Liver (tissue), 9 donors: Measurements from ENCODE around the gene CHRM2. TPM values are rescaled to one million over a fixed set of nuclear protein-coding genes. Genes with fewer than 3 reads are reported as not detected.

Source experiments
- DNase-seq: peaks from one replicate; pipeline ENCODE4 v3.0.0-alpha.2; 2017; ENCODE audit warnings: low spot score
- H3K27ac ChIP-seq, 2 donors: one replicate each; pipeline ENCODE4 v1.7.0; 2013; ENCODE audit warnings: inconsistent platforms in 2 of 2, low read length in 2 of 2, control low read depth in 1 of 2, low read depth in 1 of 2, mild to moderate bottlenecking in 1 of 2
- H3K27me3 ChIP-seq, 4 donors: one replicate each; pipeline versions ENCODE4 v1.6.1 to v1.7.0; 2013; ENCODE audit warnings: low read length in 3 of 4, inconsistent platforms in 1 of 4, mild to moderate bottlenecking in 1 of 4, moderate library complexity in 1 of 4; ENCODE audit not compliant: control insufficient read depth in 4 of 4, insufficient read depth in 4 of 4
- H3K36me3 ChIP-seq, 4 donors: one replicate each; pipeline versions ENCODE4 v1.6.1 to v1.7.0; 2013; ENCODE audit warnings: low read length in 3 of 4, mild to moderate bottlenecking in 3 of 4, low read depth in 1 of 4, moderate library complexity in 1 of 4; ENCODE audit not compliant: control insufficient read depth in 4 of 4, insufficient read depth in 3 of 4
- H3K4me1 ChIP-seq, 4 donors: one replicate each; pipeline versions ENCODE4 v1.6.1 to v1.7.0; 2013; ENCODE audit warnings: low read length in 3 of 4, mild to moderate bottlenecking in 3 of 4, moderate library complexity in 1 of 4; ENCODE audit not compliant: control insufficient read depth in 4 of 4, insufficient read depth in 4 of 4
- H3K4me3 ChIP-seq, 3 donors: one replicate each; pipeline versions ENCODE4 v1.6.1 to v1.7.0; 2013; ENCODE audit warnings: low read length in 3 of 3, control low read depth in 1 of 3, low read depth in 1 of 3, mild to moderate bottlenecking in 1 of 3
- H3K9ac ChIP-seq, 2 donors: one replicate each; pipeline ENCODE4 v1.7.0; 2013; ENCODE audit warnings: low read length in 2 of 2, mild to moderate bottlenecking in 2 of 2, moderate library complexity in 2 of 2, control low read depth in 1 of 2, low read depth in 1 of 2
- H3K9me3 ChIP-seq, 4 donors: one replicate each; pipeline versions ENCODE4 v1.6.1 to v1.7.0; 2013; ENCODE audit warnings: low read length in 3 of 4; ENCODE audit not compliant: control insufficient read depth in 4 of 4
- EGR1 ChIP-seq, 2 donors: IDR thresholded peaks; 2 replicates each; pipeline ENCODE4 v1.6.1; 2016 to 2018; ENCODE audit warnings: antibody characterized with exemption in 2 of 2, low read depth in 2 of 2
- FOXA2 ChIP-seq: IDR thresholded peaks from 2 replicates; pipeline ENCODE4 v1.6.1; 2016; ENCODE audit warnings: antibody characterized with exemption
- GABPA ChIP-seq, 2 donors: IDR thresholded peaks in 1 of 2; conservative IDR thresholded peaks in 1 of 2; 2 replicates each; pipeline ENCODE4 v1.6.1; 2016; ENCODE audit warnings: antibody characterized with exemption in 2 of 2, mild to moderate bottlenecking in 1 of 2, moderate library complexity in 1 of 2
- HNF4A ChIP-seq, 2 donors: conservative IDR thresholded peaks; 2 replicates each; pipeline ENCODE4 v1.6.1; 2016; ENCODE audit warnings: antibody characterized with exemption in 2 of 2, mild to moderate bottlenecking in 2 of 2
- HNF4G ChIP-seq: IDR thresholded peaks from 2 replicates; pipeline ENCODE4 v1.6.1; 2016; ENCODE audit warnings: antibody characterized with exemption
- JUND ChIP-seq, 2 donors: IDR thresholded peaks; 2 replicates each; pipeline ENCODE4 v1.6.1; 2016; ENCODE audit warnings: antibody characterized with exemption in 2 of 2
- MAX ChIP-seq: IDR thresholded peaks from 2 replicates; pipeline ENCODE4 v1.6.1; 2016; ENCODE audit warnings: antibody characterized with exemption
- NR2F2 ChIP-seq: IDR thresholded peaks from 2 replicates; pipeline ENCODE4 v1.6.1; 2016; ENCODE audit warnings: antibody characterized with exemption
- RAD21 ChIP-seq, 2 donors: IDR thresholded peaks; 2 replicates each; pipeline ENCODE4 v1.6.1; 2016; ENCODE audit warnings: antibody characterized with exemption in 2 of 2, mild to moderate bottlenecking in 2 of 2
- RXRA ChIP-seq, 2 donors: IDR thresholded peaks; 2 replicates each; pipeline ENCODE4 v1.6.1; 2017 to 2018; ENCODE audit warnings: antibody characterized with exemption in 2 of 2, mild to moderate bottlenecking in 1 of 2
- SP1 ChIP-seq: IDR thresholded peaks from 2 replicates; pipeline ENCODE4 v1.6.1; 2018; ENCODE audit warnings: antibody characterized with exemption, mild to moderate bottlenecking
- TAF1 ChIP-seq: conservative IDR thresholded peaks from 2 replicates; pipeline ENCODE4 v1.6.1; 2016; ENCODE audit warnings: antibody characterized with exemption, mild to moderate bottlenecking
- YY1 ChIP-seq: IDR thresholded peaks from 2 replicates; pipeline ENCODE4 v1.6.1; 2016; ENCODE audit warnings: antibody characterized with exemption, mild to moderate bottlenecking
- ZBTB33 ChIP-seq: IDR thresholded peaks from 2 replicates; pipeline ENCODE4 v1.6.1; 2016; ENCODE audit warnings: antibody characterized with exemption
- WGBS: extraction: QIAGEN DNeasy Blood & Tissue Kit; methylation state at CpG from one replicate; pipeline ENCODE4 v1.1.7; 2013; 5-methylcytosine and 5-hydroxymethylcytosine counted together
- polyA plus RNA-seq, 2 donors: library from polyadenylated mRNA; stranded (reverse) in 1 of 2; unstranded in 1 of 2; fragments of 200-250 nt in 1 of 2; fragments of >200 nt in 1 of 2; fragmentation: Nextera tagmentation in 1 of 2; extraction: Ambion mirVana in 1 of 2; gene quantifications; one replicate each; pipeline versions ENCODE4 v1.2.1 to v1.2.3, GENCODE V29; 2013 to 2015
- total RNA-seq, 2 donors: library from RNA; depleted of rRNA; stranded (reverse); fragments of >200 nt; gene quantifications; one replicate each; pipeline ENCODE4 v1.2.3, GENCODE V29; 2014
- TF ChIP-seq, protein P1 (sequence below): IDR thresholded peaks from 2 replicates; pipeline ENCODE4 v1.6.1; 2016; ENCODE audit warnings: antibody characterized with exemption, mild to moderate bottlenecking
- TF ChIP-seq, protein P2 (sequence below): fragments of 150-350 bp; IDR thresholded peaks from 2 replicates; pipeline ENCODE4 v1.5.1; 2017; ENCODE audit warnings: improper control_type of control experiment, low read depth, low read length; ENCODE audit not compliant: missing input control
- donor health status: healthy.
- donor health status: healthy.
- donor health status: healthy.
- donor health status: healthy.
- donor health status: healthy.

CHRM2 gene
- total and polyA plus RNA-seq, 4 donors: 0.08 to 1.2 (median 0.30) TPM

DNA sequence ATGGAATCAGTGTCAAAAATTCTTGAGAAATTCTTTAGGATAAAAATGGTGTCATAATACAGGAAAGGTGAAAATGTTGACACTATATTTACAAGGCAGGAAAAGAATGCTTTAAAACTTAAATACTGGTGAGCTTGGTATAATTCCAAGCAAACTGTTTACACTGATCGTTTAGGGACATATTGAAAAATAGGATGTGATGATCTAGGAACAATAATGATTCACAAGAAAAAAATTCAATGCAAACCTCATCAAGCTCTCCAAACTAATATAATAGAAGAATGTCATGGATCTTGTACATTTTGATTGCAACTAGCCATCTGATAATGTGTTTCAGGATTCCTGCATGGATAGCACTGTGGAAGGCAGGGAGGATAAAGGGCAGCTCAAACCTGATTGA is 98.4 kb downstream of the CHRM2 start:
- no peaks in the 10 kb centered on the region for H3K36me3 ChIP-seq
- WGBS: 73% methylated on average over 1 of the region's 1 CpG
- no peak overlapping the region for H3K27ac ChIP-seq
- no peaks in the 10 kb centered on the region for H3K4me1 ChIP-seq
- TF ChIP-seq, protein P1, sequence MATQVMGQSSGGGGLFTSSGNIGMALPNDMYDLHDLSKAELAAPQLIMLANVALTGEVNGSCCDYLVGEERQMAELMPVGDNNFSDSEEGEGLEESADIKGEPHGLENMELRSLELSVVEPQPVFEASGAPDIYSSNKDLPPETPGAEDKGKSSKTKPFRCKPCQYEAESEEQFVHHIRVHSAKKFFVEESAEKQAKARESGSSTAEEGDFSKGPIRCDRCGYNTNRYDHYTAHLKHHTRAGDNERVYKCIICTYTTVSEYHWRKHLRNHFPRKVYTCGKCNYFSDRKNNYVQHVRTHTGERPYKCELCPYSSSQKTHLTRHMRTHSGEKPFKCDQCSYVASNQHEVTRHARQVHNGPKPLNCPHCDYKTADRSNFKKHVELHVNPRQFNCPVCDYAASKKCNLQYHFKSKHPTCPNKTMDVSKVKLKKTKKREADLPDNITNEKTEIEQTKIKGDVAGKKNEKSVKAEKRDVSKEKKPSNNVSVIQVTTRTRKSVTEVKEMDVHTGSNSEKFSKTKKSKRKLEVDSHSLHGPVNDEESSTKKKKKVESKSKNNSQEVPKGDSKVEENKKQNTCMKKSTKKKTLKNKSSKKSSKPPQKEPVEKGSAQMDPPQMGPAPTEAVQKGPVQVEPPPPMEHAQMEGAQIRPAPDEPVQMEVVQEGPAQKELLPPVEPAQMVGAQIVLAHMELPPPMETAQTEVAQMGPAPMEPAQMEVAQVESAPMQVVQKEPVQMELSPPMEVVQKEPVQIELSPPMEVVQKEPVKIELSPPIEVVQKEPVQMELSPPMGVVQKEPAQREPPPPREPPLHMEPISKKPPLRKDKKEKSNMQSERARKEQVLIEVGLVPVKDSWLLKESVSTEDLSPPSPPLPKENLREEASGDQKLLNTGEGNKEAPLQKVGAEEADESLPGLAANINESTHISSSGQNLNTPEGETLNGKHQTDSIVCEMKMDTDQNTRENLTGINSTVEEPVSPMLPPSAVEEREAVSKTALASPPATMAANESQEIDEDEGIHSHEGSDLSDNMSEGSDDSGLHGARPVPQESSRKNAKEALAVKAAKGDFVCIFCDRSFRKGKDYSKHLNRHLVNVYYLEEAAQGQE: no peak
- TF ChIP-seq HNF4G (no peak), HNF4A (conservative IDR thresholded peaks at IDR 0.05) (no peak)
- H3K4me3 ChIP-seq: no peak overlapping the region
- H3K9me3 ChIP-seq: no peaks in the 10 kb centered on the region
- H3K9ac ChIP-seq: no peak overlapping the region
- H3K27me3 ChIP-seq: no peaks in the 10 kb centered on the region
- no peak for DNase-seq

- no peak overlapping the region for H3K4me3 ChIP-seq
- H3K27ac ChIP-seq: no peak overlapping the region
- 27% methylated on average over 2 of the region's 2 CpGs for WGBS
- H3K9me3 ChIP-seq: no peaks in the 10 kb centered on the region
- no peaks in the 10 kb centered on the region for H3K4me1 ChIP-seq
- no peak for TF ChIP-seq MAX
- TF ChIP-seq HNF4A (conservative IDR thresholded peaks at IDR 0.05): no peak
- TF ChIP-seq YY1: no peak
- no peak for TF ChIP-seq HNF4G
- TF ChIP-seq RAD21 (IDR thresholded peaks at IDR 0.05): no peak
- TF ChIP-seq FOXA2: no peak
- TF ChIP-seq NR2F2: no peak
- no peak for TF ChIP-seq SP1
- TF ChIP-seq GABPA (IDR thresholded peaks at IDR 0.05 in 1 of 2, conservative IDR thresholded peaks at IDR 0.05 in 1 of 2): no peak
- TF ChIP-seq, protein P1: no peak
- TF ChIP-seq EGR1 (IDR thresholded peaks at IDR 0.05; ENCODE audit: low read depth in 2 of 2): no peak
- no peak overlapping the region for H3K9ac ChIP-seq
- H3K27me3 ChIP-seq: no peaks in the 10 kb centered on the region
- H3K36me3 ChIP-seq: no peaks in the 10 kb centered on the region
- DNase-seq: no peak
Observed at GRCh38 chr7:136969761-136970160, 101.3 kb downstream of the CHRM2 start.

GRCh38 chr7:136971776-136972175 is 103.3 kb downstream of the CHRM2 start:
- no peaks in the 10 kb centered on the region for H3K36me3 ChIP-seq
- H3K4me1 ChIP-seq: no peaks in the 10 kb centered on the region
- no peaks in the 10 kb centered on the region for H3K27me3 ChIP-seq
- no peak for DNase-seq
- H3K27ac ChIP-seq: no peak overlapping the region
- no peak overlapping the region for H3K9ac ChIP-seq
- no peaks in the 10 kb centered on the region for H3K9me3 ChIP-seq
- WGBS: 42% methylated on average over 2 of the region's 2 CpGs
- H3K4me3 ChIP-seq: no peak overlapping the region
- TF ChIP-seq, protein P2, sequence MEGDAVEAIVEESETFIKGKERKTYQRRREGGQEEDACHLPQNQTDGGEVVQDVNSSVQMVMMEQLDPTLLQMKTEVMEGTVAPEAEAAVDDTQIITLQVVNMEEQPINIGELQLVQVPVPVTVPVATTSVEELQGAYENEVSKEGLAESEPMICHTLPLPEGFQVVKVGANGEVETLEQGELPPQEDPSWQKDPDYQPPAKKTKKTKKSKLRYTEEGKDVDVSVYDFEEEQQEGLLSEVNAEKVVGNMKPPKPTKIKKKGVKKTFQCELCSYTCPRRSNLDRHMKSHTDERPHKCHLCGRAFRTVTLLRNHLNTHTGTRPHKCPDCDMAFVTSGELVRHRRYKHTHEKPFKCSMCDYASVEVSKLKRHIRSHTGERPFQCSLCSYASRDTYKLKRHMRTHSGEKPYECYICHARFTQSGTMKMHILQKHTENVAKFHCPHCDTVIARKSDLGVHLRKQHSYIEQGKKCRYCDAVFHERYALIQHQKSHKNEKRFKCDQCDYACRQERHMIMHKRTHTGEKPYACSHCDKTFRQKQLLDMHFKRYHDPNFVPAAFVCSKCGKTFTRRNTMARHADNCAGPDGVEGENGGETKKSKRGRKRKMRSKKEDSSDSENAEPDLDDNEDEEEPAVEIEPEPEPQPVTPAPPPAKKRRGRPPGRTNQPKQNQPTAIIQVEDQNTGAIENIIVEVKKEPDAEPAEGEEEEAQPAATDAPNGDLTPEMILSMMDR: no peak
- TF ChIP-seq JUND (IDR thresholded peaks at IDR 0.05) (no peak), SP1 (no peak), HNF4G (no peak), RXRA (IDR thresholded peaks at IDR 0.05) (no peak), GABPA (IDR thresholded peaks at IDR 0.05 in 1 of 2, conservative IDR thresholded peaks at IDR 0.05 in 1 of 2) (no peak), TAF1 (no peak), ZBTB33 (no peak)
